GM18858 (cell line): ENCODE measurements around the gene BLOC1S1.

Experiments
- ATAC-seq: cut with Tn5 transposase; IDR thresholded peaks from one replicate; pipeline ENCODE4 v1.9.1; 2021; ENCODE audit not compliant: unreplicated experiment

BLOC1S1 gene

DNA sequence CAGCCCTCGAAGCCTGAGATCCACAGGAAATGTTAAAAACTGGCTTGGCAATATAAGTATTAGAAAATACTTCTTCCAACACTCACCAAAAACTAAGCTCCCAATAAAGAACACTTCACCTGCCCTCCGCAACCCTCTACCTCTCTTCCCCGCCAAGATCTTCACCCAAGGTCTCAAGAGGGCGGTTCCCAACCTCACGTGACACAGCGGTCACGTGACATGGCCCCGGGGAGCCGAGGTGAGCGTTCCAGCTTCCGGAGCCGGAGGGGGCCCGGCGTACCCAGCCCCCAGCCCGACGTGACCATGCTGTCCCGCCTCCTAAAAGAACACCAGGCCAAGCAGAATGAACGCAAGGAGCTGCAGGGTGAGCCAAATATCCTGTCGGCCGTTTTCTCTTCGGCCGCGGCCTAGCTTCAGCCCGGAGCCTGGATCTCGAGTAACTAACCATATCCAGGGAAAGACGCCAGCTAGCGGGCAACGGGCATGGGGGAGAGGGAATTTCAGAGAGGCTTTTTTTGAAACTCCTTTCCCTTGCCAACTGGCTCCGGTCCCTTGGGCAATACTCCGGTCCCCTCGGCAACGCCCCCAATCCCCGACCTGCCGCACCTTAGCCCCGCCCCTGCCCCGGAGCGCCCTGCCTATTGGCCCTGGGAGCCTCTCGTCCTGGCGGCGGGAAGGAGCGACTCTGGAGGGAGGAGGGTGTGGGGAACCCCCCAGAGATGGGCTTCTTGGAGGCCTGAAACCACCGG, at the start of gene BLOC1S1:
Gene BLOC1S1, plus strand, starts transcription at position 214 of the 749 bp plus-strand sequence. Its CDS starts 6 bp downstream, at position 220.
- ATAC-seq, result peak; percentile 79

DNA sequence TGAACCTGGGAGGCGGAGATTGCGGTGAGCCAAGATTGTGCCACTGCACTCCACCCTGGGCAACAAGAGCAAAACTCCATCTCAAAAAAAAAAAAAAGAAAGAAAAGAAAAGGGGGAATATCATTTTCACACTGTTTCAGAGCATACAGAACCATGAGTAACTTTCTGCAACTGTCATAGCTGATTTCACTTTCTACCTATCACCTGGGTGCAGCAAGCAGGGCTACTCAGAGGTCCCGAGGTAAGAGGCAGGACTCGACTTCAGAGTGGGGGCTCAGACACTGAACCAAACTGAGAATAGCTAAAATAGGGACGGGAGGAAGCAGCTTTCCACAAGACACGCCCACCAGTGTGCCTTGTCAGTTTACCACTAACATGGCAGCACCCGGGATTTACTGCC, 49.3 kb upstream of the BLOC1S1 start:
- ATAC-seq, result no peak

DNA sequence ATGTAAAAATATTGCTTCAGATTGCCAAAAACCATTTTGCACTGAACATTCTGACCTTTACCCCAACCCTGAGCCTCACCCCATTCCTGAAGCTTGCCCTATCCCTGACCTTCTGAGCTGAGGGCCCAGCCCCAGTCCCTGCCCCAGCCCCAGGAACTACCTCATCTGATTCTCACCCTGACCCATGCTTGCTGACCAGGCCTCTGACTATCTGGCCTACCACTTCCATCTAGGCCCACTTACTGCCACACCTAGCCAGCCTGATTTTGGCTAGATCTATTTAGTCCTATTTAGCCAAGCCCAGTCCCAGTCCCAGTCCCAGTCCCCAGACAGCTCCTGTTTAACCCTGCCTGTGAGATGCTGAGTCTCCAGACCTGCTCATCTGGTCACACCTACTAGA, 45.6 kb upstream of the BLOC1S1 start:
- no peak for ATAC-seq

DNA sequence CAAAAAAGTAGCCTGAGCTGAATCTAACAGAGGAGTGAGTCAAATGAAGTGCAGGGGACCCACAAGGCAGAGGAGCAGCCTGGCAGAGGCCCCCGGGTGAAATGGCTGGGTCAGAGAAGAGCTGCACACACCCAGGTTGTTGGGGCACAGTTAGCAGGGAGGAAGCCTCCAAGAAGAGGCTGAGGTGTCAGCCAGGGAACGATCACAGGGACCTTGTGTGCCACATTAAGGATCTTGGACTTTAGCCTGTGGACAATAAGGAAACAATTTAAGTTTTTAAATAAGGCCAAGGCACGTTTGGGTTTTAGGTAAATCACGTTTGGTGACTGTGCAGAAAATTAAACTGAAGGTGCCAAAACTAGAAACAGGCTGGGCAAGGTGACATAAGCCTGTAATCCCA, 44.1 kb upstream of the BLOC1S1 start:
- ATAC-seq, result no peak

DNA sequence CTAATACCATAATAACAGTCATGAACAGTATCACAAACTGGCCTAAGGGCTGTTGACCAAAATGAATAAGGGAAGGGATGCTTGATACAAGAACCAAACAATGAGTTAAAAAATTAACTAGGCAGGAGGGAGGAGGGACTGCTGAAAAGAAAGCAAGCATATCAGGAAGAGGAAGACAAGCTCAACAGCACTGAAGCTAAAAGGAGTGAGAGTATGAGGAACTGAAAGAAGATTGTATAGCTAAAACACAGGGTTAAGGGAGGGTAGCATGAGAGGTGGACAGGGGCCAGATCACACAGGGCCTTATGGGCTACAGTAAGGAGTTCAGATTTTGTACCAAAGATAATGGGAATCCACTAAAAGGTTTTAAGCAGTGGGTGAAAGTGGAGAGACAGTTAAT, 42.2 kb upstream of the BLOC1S1 start:
- peak; percentile 99 for ATAC-seq

DNA sequence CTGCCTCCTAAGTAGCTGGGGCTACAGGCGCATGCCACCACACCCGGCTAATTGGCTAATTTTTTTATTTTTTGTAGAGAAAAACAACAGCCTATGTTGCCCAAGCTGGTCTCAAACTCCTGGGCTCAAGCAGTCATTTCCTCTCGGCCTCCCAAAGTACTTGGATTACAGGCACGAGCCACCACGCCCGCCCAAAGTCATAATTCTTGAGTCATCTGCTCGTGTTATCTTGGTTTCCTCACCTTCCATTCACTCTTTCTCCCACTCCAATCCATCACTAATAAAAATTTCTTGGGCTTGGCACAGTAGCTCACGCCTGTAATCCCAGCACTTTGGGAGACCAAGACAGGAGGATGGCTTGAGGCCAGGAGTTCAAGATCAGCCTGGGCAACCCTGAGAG, 40.2 kb upstream of the BLOC1S1 start:
- no peak for ATAC-seq

DNA sequence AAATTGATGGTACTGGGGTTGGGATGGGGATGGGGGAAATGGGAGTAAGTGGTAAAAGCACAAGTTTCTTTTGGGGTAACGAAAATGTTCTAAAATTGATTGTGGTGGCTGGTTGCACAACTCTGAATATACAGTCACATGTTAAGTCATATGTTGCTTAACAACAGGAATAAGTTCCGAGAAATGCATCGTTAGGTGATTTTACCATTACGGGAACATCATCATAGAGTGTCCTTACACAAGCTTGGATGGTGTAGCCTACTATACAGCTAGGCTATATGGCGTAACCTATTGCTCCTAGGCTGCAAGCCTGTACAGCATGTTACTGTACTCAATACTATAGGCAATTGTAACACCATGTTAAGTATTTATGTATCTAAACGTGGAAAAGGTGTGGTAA, 39.1 kb upstream of the BLOC1S1 start:
- no peak for ATAC-seq

DNA sequence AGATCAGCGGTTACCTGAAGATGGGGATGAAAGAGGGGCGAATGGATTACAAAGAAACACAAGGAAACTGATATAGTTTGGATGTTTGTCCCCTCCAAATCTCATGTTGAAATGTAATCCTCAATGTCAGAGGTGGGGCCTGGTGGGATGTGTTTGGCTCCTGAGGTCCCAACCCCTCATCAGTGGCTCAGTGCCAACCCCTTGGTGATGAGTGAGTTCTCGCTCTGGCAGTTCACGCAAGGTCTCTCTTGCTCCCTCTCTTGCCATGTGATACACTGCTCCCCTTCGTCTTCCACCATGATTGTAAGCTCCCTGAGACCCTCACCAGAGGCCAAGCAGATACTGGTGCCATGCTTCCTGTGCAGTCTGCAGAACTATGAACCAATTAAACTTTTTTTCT, 36.2 kb upstream of the BLOC1S1 start:
- ATAC-seq, result no peak

DNA sequence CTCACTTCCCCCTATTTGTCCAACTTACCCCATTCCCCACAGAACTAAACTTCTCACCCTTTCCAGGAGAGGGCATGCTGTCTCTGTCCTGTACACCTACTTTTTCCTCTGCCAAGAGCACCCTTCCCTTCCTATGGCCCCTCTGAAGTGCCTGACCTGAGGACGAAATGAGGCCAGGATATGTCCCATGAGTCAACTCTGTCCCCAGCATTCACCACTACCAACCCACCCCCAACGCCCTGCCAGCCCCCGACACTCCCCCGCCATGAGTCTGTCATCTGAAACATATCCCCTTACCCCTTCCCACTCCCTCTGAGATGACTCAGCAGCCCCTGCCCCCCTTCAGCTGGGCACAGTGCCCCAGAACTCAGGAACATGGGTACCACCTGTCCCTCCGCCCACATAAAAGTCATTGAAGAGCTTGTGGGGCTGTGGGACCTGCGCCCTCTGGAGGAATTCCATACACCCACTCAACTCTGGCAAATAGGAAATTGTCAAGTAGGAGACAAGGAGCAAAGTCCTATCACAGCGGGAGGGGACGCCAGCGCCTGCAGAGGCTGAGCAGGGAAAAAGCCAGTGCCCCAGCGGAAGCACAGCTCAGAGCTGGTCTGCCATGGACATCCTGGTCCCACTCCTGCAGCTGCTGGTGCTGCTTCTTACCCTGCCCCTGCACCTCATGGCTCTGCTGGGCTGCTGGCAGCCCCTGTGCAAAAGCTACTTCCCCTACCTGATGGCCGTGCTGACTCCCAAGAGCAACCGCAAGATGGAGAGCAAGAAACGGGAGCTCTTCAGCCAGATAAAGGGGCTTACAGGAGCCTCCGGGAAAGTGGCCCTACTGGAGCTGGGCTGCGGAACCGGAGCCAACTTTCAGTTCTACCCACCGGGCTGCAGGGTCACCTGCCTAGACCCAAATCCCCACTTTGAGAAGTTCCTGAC, 34.4 kb upstream of the BLOC1S1 start:
- no peak for ATAC-seq

DNA sequence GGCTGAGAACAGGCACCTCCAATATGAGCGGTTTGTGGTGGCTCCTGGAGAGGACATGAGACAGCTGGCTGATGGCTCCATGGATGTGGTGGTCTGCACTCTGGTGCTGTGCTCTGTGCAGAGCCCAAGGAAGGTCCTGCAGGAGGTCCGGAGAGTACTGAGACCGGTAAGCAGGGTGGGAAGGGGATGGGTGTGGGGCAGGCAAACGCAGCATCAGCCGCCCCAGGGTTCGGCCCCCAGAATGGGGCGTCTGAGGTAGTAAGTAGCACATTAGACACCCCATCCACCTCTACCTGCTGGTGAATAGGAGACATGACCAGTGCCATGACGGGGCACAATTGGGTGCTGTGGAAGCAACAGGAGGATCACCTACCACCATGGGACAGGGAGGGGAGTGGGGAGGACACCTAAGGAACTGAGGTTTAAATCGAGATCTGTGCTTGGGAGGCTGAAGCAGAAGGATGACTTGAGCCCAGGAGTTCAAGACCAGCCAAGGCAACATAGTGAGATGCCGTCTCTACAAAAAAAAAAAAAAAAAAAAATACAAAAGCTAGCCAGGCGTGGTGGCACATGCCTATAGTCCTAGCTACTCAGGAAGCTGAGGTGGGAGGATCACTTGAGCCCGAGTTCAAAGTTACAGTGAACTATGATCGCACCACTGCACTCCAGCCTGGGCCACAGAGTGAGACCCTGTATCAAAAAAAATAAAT, 33.6 kb upstream of the BLOC1S1 start:
- no peak for ATAC-seq

DNA sequence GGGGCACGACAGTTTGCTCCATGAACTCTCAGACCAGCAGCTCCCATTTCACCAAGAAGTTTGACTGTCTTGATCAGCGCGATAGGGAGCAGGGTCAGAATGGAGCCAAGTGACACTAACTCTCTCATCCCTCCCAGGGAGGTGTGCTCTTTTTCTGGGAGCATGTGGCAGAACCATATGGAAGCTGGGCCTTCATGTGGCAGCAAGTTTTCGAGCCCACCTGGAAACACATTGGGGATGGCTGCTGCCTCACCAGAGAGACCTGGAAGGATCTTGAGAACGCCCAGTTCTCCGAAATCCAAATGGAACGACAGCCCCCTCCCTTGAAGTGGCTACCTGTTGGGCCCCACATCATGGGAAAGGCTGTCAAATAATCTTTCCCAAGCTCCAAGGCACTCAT, 32.2 kb upstream of the BLOC1S1 start:
- no peak for ATAC-seq

DNA sequence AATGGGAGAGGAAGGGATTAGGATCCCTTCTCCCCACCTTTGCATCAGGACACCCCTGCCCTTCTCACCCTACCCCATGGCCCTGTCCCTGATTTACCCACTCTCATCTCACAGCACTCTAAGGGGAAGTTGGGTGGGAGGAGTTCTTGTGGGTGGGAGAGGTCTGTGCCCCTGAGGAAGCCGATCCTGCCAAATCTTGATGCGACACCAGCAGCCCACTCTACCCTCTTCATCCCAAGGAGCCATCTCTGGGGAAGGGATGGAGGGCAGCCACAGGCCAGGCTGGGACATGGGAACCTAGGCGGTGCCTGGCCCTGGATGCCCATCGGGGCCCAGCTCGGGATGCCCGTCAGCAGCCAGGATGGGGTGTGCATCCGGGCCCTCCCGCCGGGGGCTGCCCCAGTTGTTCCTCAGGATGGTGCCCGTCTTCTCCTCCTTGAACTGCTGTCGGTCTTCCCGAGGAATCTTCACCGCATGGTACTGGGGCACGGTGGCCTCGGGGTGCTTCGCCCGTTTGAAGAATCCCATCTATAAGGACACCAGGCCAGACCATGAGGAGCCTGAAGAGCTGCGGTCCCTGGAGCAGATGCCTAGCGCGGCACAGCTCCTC, 31.0 kb upstream of the BLOC1S1 start:
- no peak for ATAC-seq

DNA sequence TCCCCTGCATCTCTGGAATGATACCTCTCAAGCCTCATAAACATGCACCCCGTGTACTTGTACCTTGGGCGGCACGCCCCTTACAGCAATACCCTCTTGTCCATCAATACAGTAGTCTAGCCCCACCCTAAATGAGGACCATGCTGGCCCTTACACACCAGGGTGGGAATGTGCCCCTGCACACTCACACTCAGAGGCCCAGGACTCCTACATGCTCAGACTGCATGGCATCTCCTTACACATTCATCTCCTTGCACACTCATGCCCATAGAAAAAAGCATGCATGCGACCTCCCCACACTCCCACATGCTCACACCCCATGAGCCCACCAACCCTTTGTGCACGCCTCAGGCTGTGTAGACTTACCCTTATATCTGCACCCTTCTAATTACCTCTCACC, 30.2 kb upstream of the BLOC1S1 start:
- no peak for ATAC-seq

DNA sequence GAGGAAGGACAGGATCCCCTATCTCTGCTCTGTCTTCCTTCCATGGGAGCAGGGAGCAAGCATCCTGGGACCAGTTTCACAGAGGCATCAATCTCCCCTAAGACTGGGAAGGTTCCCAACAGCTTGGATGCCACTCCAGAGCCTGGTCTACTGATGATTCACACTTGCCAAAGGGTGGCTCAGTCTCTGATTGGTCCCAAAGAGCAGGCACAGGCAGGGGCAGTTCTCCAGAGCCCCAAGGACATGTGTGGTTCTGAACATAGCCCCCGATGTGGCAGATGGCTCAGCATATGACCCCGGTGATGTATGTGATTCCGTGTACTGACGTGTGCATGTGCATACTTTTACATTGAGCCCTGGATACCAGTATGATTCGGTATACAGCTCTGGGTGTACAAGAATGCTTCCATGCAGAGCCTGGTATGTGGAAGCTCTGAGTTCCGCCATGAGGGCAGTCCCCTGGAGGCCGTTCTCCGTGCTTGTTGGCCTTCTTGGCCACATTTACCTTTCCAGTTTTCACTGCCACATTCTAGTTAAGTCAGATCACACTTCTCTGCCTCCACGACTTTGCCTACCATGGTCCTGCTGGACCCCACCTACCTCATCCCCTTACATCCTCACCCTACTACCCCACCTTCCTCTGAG, 29.4 kb upstream of the BLOC1S1 start:
- no peak for ATAC-seq

DNA sequence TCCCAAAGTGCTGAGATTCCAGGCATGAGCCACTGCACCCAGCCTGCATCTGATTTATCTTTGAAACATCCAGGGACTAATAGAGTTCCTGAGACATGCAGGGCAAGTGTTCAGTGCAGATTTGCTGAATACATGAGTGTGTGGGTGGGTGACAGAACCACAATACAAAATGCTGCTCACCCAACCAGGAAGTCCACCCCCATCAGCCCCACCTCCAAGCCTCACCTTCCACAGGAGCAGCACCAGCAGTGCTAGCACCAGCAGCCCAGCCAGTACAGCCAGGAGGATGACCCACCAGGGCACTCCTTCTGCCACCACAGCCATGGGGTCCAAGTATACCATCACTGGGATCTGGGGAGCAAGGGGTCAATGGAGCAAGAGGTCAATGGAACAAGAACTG, 28.1 kb upstream of the BLOC1S1 start:
- ATAC-seq, result no peak

DNA sequence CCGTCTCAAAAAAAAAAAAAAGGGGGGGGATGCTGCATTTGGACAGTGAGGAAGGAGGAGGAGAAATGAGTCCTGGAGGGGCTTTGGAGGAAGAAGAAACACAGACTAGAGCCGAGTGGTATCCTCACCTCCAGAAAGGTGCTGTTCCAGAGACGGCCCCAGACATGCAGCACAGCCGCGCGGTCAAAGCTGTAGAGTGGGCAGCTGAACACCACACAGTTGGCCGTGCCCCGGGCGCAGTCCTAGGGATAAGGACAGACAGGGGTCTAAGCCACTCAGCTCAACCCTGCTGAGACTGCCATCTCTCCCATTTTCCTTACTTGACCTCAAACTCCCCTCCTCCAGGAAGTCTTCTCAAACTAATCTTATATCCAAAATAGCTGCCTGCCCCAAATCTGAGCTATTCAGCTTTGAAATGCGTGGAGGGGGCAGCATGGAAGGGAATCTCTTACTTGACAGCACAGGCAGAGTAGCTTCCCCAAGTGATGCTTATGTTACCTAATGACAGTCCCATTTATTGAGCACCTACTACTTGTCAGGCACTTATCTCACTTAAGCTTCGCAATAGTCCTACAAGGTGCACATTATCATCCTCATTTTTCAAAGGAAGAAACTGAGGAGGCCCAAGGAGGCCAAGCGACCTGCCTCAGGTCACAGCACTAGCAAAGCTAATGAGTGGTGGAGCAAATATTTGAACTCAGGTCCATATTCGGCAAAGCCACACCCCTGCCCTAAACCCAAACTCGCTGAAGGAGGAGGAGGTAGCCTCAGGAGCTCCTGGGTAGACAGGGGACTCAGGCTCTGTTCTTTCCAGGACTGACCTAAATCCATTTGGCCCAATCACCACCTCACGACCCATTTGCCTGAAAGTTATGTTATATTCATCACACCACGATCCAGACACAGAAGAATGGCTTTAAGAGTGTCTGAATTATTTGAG, 26.9 kb upstream of the BLOC1S1 start:
- ATAC-seq, result no peak

DNA sequence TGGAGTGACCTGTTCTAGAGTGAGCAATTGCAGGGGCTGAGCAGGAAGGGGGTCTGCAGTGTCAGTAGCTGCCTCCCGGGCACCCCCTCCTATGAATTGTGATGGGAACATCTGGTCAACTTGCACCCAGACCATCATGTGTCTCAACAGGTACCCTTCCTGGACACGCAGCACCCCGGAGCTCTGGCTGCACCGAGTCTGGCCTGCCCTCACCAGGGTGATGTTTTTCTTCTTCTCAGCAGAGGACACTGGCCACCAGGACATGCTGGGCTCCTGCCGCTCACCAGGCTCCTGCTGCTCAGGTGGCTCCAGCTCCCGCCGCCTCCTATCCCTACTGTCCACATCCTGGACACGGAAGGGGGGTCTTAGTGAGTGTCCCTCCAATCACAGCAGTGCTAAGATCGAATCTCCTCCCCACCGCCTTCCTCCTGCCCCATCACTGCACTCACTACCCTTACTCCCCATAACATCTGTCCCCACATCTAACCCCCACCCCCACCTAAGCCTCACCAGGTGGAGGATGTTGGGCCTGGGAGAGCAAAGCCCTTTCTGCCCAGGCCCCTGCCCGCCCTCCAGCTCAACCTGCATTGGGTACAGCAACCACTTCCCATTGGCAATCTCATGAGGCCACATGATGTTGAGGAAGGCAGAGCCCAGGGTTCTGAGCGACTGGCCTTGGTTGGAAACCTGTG, 23.1 kb upstream of the BLOC1S1 start:
- no peak for ATAC-seq

DNA sequence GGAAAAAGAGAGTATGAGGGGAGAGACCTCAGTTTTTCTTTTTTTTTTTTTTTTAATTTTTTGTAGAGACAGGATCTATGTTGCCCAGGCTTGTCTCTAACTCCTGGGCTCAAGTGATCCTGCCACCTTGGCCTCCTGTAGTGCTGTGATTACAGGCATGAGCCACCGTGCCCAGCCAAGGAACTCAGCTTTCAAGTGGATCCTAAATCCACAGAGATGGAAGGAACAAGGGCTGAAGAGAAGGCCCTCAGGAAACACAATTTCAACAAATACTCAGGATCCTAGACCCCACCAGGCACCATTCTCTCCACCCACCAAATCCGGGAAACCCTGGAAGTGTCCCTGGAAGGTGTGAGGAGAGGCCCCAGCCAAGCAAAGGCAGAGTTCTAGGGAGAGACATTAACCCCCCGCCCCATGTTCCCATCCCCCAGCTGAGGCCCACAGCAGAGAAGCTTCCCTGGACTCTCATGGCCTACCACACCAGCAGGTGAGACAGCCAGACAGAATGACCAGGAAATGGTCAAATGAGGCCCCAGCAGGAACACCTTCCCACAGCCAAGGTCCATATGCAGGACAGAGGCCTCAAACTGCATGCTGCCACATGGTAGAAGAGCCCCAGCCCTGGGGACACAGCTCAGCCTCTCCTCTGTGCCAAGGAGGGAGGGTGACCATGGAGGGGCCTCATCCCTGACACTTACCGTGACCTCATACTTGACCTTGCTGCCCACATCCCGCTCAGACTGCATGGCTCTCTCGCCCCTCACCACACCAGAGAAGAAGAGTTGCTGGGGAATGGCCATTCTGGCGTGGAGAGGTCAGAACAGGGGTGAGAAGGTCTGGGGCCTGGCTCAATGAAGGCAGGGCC, 22.3 kb upstream of the BLOC1S1 start:
- ATAC-seq, result no peak
